Measurements from ENCODE around the gene CNKSR1.

- TF ChIP-seq CTCF (IDR thresholded peaks at IDR 0.05) (peak; percentile 90), EZH2 (IDR thresholded peaks at IDR 0.05; ENCODE audit: borderline replicate concordance, insufficient read depth, low read depth, low read length, poor library complexity, severe bottlenecking) (no peak)
These were observed 32.0 kb upstream of the CNKSR1 start for GRCh38 chr1:26145041-26145959.

Measured in B cell (primary cell).